ENCODE data around the gene DCAF11. TPM values are rescaled to one million over a fixed set of nuclear protein-coding genes. Genes with fewer than 3 reads are reported as not detected.

DCAF11 gene
- total RNA-seq, 2 donors from 2014 or later = 89.2 to 106 TPM

GRCh38 chr14:24086193-24086955 is 28.2 kb upstream of the DCAF11 start:
- Histone ChIP-seq H3K27ac (no peak overlapping the region), H3K4me3 (no peak overlapping the region), H3K9me3 (no peaks in the 10 kb centered on the region), H3K4me1 (no peaks in the 10 kb centered on the region), H3K36me3 (no peaks in the 10 kb centered on the region), H3K9ac (ENCODE audit: low read depth in 2 of 2, low read length in 2 of 2) (no peak overlapping the region), H3K27me3 (no peaks in the 10 kb centered on the region)
- no peak for DNase-seq
- intact Hi-C loops (cut with DNase I) = no loop called here
- no peak for TF ChIP-seq CTCF (IDR thresholded peaks at IDR 0.05)

GRCh38 chr14:24087004-24087403 is 27.6 kb upstream of the DCAF11 start:
- no peak for TF ChIP-seq CTCF (IDR thresholded peaks at IDR 0.05)
- Histone ChIP-seq H3K27me3 (no peaks in the 10 kb centered on the region), H3K36me3 (no peaks in the 10 kb centered on the region), H3K9ac (ENCODE audit: low read depth in 2 of 2, low read length in 2 of 2) (no peak overlapping the region), H3K27ac (no peak overlapping the region), H3K4me3 (no peak overlapping the region), H3K9me3 (no peaks in the 10 kb centered on the region), H3K4me1 (no peaks in the 10 kb centered on the region)
- intact Hi-C loops (cut with DNase I) = no loop called here
- no peak for DNase-seq

- Histone ChIP-seq H3K36me3 (no peaks in the 10 kb centered on the region), H3K27ac (no peak overlapping the region), H3K9ac (ENCODE audit: low read depth in 2 of 2, low read length in 2 of 2) (no peak overlapping the region), H3K9me3 (no peaks in the 10 kb centered on the region), H3K4me3 (no peak overlapping the region), H3K27me3 (no peaks in the 10 kb centered on the region), H3K4me1 (no peaks in the 10 kb centered on the region)
- no peak for DNase-seq
- intact Hi-C loops (cut with DNase I) = no loop called here
- no peak for TF ChIP-seq CTCF (IDR thresholded peaks at IDR 0.05)
Observed at GRCh38 chr14:24088095-24088494, 26.5 kb upstream of the DCAF11 start.

- intact Hi-C loops (cut with DNase I) = loop anchor here (2.0 kb wide), 1 partner anchor 31 kb away; no protein-coding TSS in a partner anchor
- no peak for DNase-seq
- Histone ChIP-seq H3K27ac (no peak overlapping the region), H3K36me3 (no peaks in the 10 kb centered on the region), H3K27me3 (no peaks in the 10 kb centered on the region), H3K4me1 (peaks cover 6% of the 10 kb centered on the region), H3K9me3 (no peaks in the 10 kb centered on the region), H3K9ac (ENCODE audit: low read depth in 2 of 2, low read length in 2 of 2) (no peak overlapping the region), H3K4me3 (no peak overlapping the region)
- no peak for TF ChIP-seq CTCF (IDR thresholded peaks at IDR 0.05)
Observed at GRCh38 chr14:24089890-24090289, 24.7 kb upstream of the DCAF11 start.

- no peak for TF ChIP-seq CTCF (IDR thresholded peaks at IDR 0.05)
- Histone ChIP-seq H3K27me3 (no peaks in the 10 kb centered on the region), H3K27ac (peak overlapping the region; percentile 14), H3K4me1 (peaks cover 8% of the 10 kb centered on the region), H3K9ac (ENCODE audit: low read depth in 2 of 2, low read length in 2 of 2) (no peak overlapping the region), H3K4me3 (no peak overlapping the region), H3K36me3 (no peaks in the 10 kb centered on the region), H3K9me3 (no peaks in the 10 kb centered on the region)
- intact Hi-C loops (cut with DNase I) = no loop called here
- peak; percentile 54 for DNase-seq
Observed at GRCh38 chr14:24092110-24092504, 22.5 kb upstream of the DCAF11 start.
